ENCODE results near the gene KDM4B. TPM values are rescaled to one million over a fixed set of nuclear protein-coding genes. Genes with fewer than 3 reads are reported as not detected.

KDM4B gene
- total RNA-seq, 4 donors from 2014 or later = 26.6 to 84.2 (median 39.9) TPM

DNA sequence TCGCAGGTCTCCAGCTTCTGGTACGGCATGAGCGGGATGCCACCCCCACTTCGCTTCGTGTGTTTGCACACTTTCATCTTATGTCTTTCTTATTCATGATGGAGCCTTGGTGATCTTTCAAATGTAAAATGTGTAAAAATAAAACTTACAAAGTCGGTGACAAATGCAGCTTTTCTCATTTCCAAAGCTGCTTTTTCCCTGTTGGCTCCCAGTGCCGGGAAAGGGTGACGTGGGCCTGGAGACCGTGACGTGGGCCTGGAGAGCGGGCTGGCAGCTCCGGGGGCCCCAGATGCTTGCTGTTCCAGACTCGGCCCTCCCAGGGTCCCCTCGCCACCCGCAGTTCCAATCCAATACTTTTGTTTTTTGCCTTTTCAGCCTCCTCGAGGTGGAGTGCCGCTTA is 101.4 kb downstream of the KDM4B start:
- no peaks in the 10 kb centered on the region for H3K4me1 ChIP-seq
- H3K4me3 ChIP-seq = no peak overlapping the region
- 88 to 94% methylated on average over 4 to 17 of the region's 17 CpGs for WGBS, 2 donors (ENCODE audit: low coverage in 1 of 2)
- H3K9me3 ChIP-seq = no peaks in the 10 kb centered on the region
- no peaks in the 10 kb centered on the region for H3K36me3 ChIP-seq
- H3K27me3 ChIP-seq = no peaks in the 10 kb centered on the region
- no peak for DNase-seq
- in situ Hi-C loops (cut with MboI; ENCODE audit: low pct_ligation_motif_present in 1 of 4, low pct_unique_long_range_greater_than_20kb in 1 of 4, low sequenced_read_pairs in 3 of 4) (loop anchor here in 1 of 4 donors (25.0 kb wide), 1 partner anchor 517 kb away; no protein-coding TSS in a partner anchor), intact Hi-C loops (cut with DNase I; ENCODE audit: low total_unique reads) (no loop called here)
- TF ChIP-seq POLR2A (IDR thresholded peaks at IDR 0.05) (no peak), EP300 (IDR thresholded peaks at IDR 0.05; ENCODE audit: low read depth) (no peak), POLR2AphosphoS5 (IDR thresholded peaks at IDR 0.05) (no peak)
- TF ChIP-seq, protein P1, sequence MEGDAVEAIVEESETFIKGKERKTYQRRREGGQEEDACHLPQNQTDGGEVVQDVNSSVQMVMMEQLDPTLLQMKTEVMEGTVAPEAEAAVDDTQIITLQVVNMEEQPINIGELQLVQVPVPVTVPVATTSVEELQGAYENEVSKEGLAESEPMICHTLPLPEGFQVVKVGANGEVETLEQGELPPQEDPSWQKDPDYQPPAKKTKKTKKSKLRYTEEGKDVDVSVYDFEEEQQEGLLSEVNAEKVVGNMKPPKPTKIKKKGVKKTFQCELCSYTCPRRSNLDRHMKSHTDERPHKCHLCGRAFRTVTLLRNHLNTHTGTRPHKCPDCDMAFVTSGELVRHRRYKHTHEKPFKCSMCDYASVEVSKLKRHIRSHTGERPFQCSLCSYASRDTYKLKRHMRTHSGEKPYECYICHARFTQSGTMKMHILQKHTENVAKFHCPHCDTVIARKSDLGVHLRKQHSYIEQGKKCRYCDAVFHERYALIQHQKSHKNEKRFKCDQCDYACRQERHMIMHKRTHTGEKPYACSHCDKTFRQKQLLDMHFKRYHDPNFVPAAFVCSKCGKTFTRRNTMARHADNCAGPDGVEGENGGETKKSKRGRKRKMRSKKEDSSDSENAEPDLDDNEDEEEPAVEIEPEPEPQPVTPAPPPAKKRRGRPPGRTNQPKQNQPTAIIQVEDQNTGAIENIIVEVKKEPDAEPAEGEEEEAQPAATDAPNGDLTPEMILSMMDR (IDR thresholded peaks at IDR 0.05) = no peak
- H3K27ac ChIP-seq = no peak overlapping the region

DNA sequence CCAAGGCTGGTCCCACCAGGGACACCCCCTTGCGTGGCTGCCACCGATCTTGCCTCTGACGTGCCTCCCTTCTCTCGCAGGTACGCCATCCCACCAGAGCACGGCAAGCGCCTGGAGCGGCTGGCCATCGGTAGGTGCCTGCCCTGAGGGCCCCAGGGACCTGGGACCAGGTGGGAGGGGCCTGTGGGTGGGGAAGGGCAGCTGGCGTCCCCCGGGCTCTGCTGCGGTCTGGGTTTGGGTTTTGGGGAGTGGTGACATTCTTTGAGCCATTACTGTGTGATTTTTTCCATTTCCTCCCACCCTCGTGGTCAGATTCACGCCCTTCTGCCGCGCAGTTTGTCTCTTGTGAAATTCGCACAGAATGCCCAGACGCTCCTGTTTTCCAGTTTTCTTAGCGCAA is 102.0 kb downstream of the KDM4B start:
- intact Hi-C loops (cut with DNase I; ENCODE audit: low total_unique reads) = no loop called here
- TF ChIP-seq, protein P1 (IDR thresholded peaks at IDR 0.05) = no peak
- TF ChIP-seq POLR2A (IDR thresholded peaks at IDR 0.05) = no peak
- WGBS, 2 donors (ENCODE audit: low coverage in 1 of 2) = 83% methylated on average over 19 of the region's 19 CpGs; no CpG with 5 or more reads in 1 of the 2 donors

DNA sequence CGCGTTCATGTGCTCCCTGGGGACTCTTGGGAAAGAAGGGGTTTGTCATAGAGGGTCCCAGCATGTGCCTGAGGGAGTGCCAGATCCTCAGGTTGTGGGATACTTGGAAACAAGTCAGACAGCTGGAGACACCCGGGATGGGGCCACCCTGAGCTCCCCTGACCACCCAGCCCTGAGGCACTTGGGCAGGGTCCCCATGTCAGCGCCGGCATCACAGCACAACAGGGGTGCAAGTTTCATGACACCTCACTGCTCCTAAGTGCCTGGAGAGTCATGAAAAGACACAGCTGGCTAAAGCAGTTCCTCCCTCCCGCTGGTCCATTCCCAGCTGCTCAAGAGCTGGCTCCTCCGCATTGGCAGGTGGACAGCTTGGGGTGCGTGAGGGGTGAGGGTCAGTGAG is 102.7 kb downstream of the KDM4B start:
- H3K4me3 ChIP-seq = no peak overlapping the region
- in situ Hi-C loops (cut with MboI; ENCODE audit: low pct_ligation_motif_present in 1 of 4, low pct_unique_long_range_greater_than_20kb in 1 of 4, low sequenced_read_pairs in 3 of 4) (loop anchor here in 1 of 4 donors (25.0 kb wide), 1 partner anchor 516 kb away; no protein-coding TSS in a partner anchor), intact Hi-C loops (cut with DNase I; ENCODE audit: low total_unique reads) (no loop called here)
- H3K9me3 ChIP-seq = no peaks in the 10 kb centered on the region
- H3K36me3 ChIP-seq = no peaks in the 10 kb centered on the region
- WGBS, 2 donors (ENCODE audit: low coverage in 1 of 2) = 90% methylated on average over 8 of the region's 8 CpGs; no CpG with 5 or more reads in 1 of the 2 donors
- no peaks in the 10 kb centered on the region for H3K27me3 ChIP-seq
- H3K27ac ChIP-seq = no peak overlapping the region
- TF ChIP-seq POLR2A (IDR thresholded peaks at IDR 0.05) (no peak), EP300 (IDR thresholded peaks at IDR 0.05; ENCODE audit: low read depth) (no peak), POLR2AphosphoS5 (IDR thresholded peaks at IDR 0.05) (no peak)
- TF ChIP-seq, protein P1 (IDR thresholded peaks at IDR 0.05) = no peak
- H3K4me1 ChIP-seq = no peaks in the 10 kb centered on the region
- no peak for DNase-seq

More for the DNA sequence above, 102.0 kb downstream of the KDM4B start:
- H3K4me1 ChIP-seq = no peaks in the 10 kb centered on the region
- H3K9me3 ChIP-seq = no peaks in the 10 kb centered on the region
- in situ Hi-C loops (cut with MboI; ENCODE audit: low pct_ligation_motif_present in 1 of 4, low pct_unique_long_range_greater_than_20kb in 1 of 4, low sequenced_read_pairs in 3 of 4) = loop anchor here in 1 of 4 donors (25.0 kb wide), 1 partner anchor 516 kb away; no protein-coding TSS in a partner anchor
- no peaks in the 10 kb centered on the region for H3K36me3 ChIP-seq
- no peak overlapping the region for H3K27ac ChIP-seq
- no peak for DNase-seq
- no peak overlapping the region for H3K4me3 ChIP-seq
- H3K27me3 ChIP-seq = no peaks in the 10 kb centered on the region

DNA sequence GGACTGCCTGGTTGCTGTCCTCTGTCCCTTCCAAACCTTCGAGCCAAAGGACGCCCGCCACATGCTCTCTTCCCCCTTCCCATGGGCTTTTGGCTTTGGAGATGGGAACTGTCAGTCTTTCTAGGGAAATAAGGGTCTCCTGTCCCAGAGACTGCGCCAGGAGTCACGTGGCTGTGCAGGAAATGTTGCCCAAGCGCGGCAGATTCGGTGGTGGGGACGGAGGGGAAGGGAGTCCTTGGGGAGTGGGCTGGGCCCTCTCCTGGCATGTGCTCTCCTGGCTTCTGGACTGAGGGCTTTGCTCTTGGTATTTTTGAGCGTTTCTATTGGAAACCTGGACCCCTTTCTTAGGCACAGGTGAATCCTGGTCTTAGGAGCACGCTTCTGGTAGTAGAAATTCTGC is 103.2 kb downstream of the KDM4B start:
- no peak overlapping the region for H3K4me3 ChIP-seq
- no peaks in the 10 kb centered on the region for H3K36me3 ChIP-seq
- no peaks in the 10 kb centered on the region for H3K9me3 ChIP-seq
- H3K27ac ChIP-seq = no peak overlapping the region
- H3K27me3 ChIP-seq = no peaks in the 10 kb centered on the region
- 90% methylated on average over 11 of the region's 11 CpGs; no CpG with 5 or more reads in 1 of the 2 donors for WGBS, 2 donors (ENCODE audit: low coverage in 1 of 2)
- TF ChIP-seq EP300 (IDR thresholded peaks at IDR 0.05; ENCODE audit: low read depth) (no peak), POLR2A (IDR thresholded peaks at IDR 0.05) (no peak), POLR2AphosphoS5 (IDR thresholded peaks at IDR 0.05) (no peak)
- TF ChIP-seq, protein P1 (IDR thresholded peaks at IDR 0.05) = no peak
- intact Hi-C loops (cut with DNase I; ENCODE audit: low total_unique reads) = no loop called here
- no peak for DNase-seq
- in situ Hi-C loops (cut with MboI; ENCODE audit: low pct_ligation_motif_present in 1 of 4, low pct_unique_long_range_greater_than_20kb in 1 of 4, low sequenced_read_pairs in 3 of 4) = loop anchor here in 1 of 4 donors (25.0 kb wide), 1 partner anchor 515 kb away; no protein-coding TSS in a partner anchor
- no peaks in the 10 kb centered on the region for H3K4me1 ChIP-seq

All from transverse colon (tissue), 4 donors.